GM06990 (cell line): ENCODE results near the gene FOXA3.

Experiments
- DNase-seq: peaks from one replicate; pipeline ENCODE4 v3.0.0-alpha.2; 2011; ENCODE audit not compliant: insufficient read length; ENCODE audit errors: extremely low read depth
- H3K27me3 ChIP-seq: replicated peaks from 2 replicates; pipeline ENCODE4 v1.6.0; 2011; ENCODE audit warnings: low read length; ENCODE audit not compliant: control insufficient read depth, insufficient read depth
- H3K36me3 ChIP-seq: 2 replicates; pipeline ENCODE4 v1.5.1; 2011; ENCODE audit warnings: low read length; ENCODE audit not compliant: control insufficient read depth, insufficient read depth
- H3K4me3 ChIP-seq: replicated peaks from 2 replicates; pipeline ENCODE4 v1.5.1; 2011; ENCODE audit warnings: low read depth, mild to moderate bottlenecking, control low read depth, low read length
- CTCF ChIP-seq: IDR thresholded peaks from 2 replicates; pipeline ENCODE4 v1.5.1; 2011; ENCODE audit warnings: low read length, control low read depth, mild to moderate bottlenecking, inconsistent platforms; ENCODE audit not compliant: insufficient read depth, poor library complexity, severe bottlenecking

FOXA3 gene

GRCh38 chr19:45872095-45872919 is 8.2 kb downstream of the FOXA3 start:
- no peak for TF ChIP-seq CTCF
- H3K27me3 ChIP-seq: peaks cover 4% of the 10 kb centered on the region
- H3K36me3 ChIP-seq: no peaks in the 10 kb centered on the region
- DNase-seq: no peak
- no peak overlapping the region for H3K4me3 ChIP-seq

- no peak overlapping the region for H3K4me3 ChIP-seq
- no peak for DNase-seq
- H3K27me3 ChIP-seq: peaks cover 4% of the 10 kb centered on the region
- TF ChIP-seq CTCF: no peak
- H3K36me3 ChIP-seq: no peaks in the 10 kb centered on the region
Measured at GRCh38 chr19:45873219-45873772, 9.2 kb downstream of the FOXA3 start.

GRCh38 chr19:45874620-45874966 is 10.5 kb downstream of the FOXA3 start:
- Histone ChIP-seq H3K27me3 (peaks cover 4% of the 10 kb centered on the region), H3K36me3 (no peaks in the 10 kb centered on the region), H3K4me3 (no peak overlapping the region)
- TF ChIP-seq CTCF: no peak
- DNase-seq: no peak

- no peak for DNase-seq
- Histone ChIP-seq H3K27me3 (peaks cover 4% of the 10 kb centered on the region), H3K36me3 (no peaks in the 10 kb centered on the region), H3K4me3 (no peak overlapping the region)
- no peak for TF ChIP-seq CTCF
Measured at GRCh38 chr19:45876161-45876410, 12.0 kb downstream of the FOXA3 start.

- no peak for TF ChIP-seq CTCF
- DNase-seq: no peak
- H3K27me3 ChIP-seq: peaks cover 4% of the 10 kb centered on the region
- H3K4me3 ChIP-seq: no peak overlapping the region
- H3K36me3 ChIP-seq: no peaks in the 10 kb centered on the region
Measured at GRCh38 chr19:45876411-45877197, 12.5 kb downstream of the FOXA3 start.
